GM12801 (cell line): ENCODE data around the gene ZNF221.

ENCODE experiments used
- CTCF ChIP-seq: IDR thresholded peaks from one replicate; pipeline ENCODE4 v1.5.1; 2011; ENCODE audit warnings: control low read depth; ENCODE audit not compliant: insufficient read length; ENCODE audit errors: extremely low read depth

ZNF221 gene

GRCh38 chr19:43950834-43951645, at the start of gene ZNF221:
Gene ZNF221, plus strand, starts transcription at chr19:43951228. Its CDS starts 11,499 bp downstream, at chr19:43962727.
- TF ChIP-seq CTCF, result no peak

GRCh38 chr19:43901395-43902390, 49.3 kb upstream of the ZNF221 start:
- no peak for TF ChIP-seq CTCF

GRCh38 chr19:43902399-43902798, 48.6 kb upstream of the ZNF221 start:
- no peak for TF ChIP-seq CTCF

- TF ChIP-seq CTCF, result no peak
Measured at GRCh38 chr19:43905897-43906296, 45.1 kb upstream of the ZNF221 start.

GRCh38 chr19:43906774-43907173, 44.3 kb upstream of the ZNF221 start:
- TF ChIP-seq CTCF, result no peak

- TF ChIP-seq CTCF, result no peak
Measured at GRCh38 chr19:43908659-43909058, 42.4 kb upstream of the ZNF221 start.

- TF ChIP-seq CTCF, result no peak
Measured at GRCh38 chr19:43910884-43911283, 40.1 kb upstream of the ZNF221 start.
